HG03571 (cell line): ENCODE results near the gene JADE2.
"Not testable (repeated sequence)": the region's sequence is repeated elsewhere in the genome, so short reads cannot be mapped to it uniquely, and the experiment has no call there.

Source experiments
- ATAC-seq: cut with Tn5 transposase; IDR thresholded peaks from one replicate; pipeline ENCODE4 v1.9.1; 2021; ENCODE audit not compliant: unreplicated experiment

Gene JADE2

DNA sequence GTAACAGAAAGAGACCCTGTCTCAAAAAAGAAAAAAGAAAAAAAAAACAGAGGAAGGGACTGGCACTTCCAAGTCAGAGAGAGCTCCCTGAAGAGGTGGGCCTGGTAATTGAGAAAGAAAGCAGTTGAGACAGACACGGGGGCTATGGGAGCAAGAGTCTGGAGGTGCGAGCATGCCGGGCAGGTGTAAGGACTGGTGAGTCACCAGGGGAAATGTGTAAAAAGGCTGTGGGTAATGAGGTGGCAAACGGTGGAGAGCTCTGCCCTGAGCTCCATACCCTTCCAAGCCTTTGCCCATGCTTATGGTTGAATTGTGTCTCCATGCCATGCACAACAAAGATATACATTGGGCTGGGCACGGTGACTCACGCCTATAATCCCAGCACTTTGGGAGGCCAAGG, 18.0 kb upstream of the JADE2 start:
- no peak for ATAC-seq

DNA sequence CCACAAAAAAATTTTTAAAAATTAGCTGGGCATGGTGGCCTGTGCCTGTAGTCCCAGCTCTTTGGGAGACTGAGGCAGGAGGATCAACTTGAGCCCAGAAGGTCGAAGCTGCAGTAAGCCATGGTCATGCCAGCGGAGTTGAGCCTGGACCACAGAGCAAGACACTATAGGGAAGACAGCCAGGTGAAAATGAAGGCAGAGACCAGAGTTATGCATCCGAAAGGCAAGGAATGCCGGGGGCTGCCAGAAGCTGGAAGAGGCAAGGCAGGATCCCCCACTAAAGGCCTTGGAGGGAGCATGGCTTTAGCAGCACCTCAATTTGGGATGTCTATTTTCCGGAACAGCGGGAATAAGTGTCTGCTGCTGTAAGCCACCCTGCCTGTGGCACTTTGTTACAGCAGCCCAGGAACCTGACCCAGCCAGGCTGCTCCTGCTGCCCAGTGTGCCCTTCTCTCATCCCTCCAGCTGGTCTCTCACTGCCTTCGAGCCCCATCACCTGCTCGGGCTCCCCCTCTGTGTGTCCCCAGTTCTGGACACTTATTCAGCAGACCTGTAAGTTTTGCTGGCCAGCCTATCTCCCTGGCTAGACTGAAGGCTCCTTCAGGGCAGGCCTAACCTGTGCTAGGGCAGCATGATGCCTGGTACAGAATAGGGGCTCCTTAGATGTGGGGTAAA, 16.8 kb upstream of the JADE2 start:
- ATAC-seq = no peak

DNA sequence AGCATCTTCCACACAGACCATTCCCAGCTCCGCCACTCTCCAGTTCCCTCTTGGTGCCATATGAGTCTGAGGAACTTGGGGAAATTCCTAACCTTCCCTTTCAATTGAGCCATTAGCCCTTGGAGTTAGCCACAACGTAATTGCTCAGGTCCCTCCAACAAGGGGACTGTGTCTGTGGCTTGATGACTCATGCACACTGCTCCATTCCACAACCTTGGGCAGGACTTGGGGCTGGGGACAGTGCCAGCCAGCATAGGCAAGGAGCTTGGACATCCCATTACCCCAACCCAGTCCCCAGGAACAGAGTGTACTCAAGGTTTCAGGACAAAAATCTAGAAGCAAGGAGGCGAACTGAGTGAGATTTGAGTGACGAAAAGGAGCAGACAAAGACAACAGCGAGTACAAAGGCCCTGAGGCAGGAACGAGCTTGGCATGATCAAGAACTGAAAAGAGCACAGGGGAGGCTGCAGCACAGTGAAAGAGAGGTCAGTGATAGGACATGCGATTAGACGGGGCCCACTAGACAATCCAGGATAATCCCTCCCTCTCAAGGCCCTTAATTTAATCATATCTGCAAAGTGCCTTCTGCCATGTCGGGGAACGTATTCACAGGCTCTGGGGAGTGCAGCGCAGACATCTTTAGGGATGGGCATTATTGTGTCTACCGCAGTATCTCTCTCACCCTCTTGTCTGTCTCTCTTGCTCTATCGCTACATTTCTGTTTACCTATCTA, 16.0 kb upstream of the JADE2 start:
- ATAC-seq = no peak

DNA sequence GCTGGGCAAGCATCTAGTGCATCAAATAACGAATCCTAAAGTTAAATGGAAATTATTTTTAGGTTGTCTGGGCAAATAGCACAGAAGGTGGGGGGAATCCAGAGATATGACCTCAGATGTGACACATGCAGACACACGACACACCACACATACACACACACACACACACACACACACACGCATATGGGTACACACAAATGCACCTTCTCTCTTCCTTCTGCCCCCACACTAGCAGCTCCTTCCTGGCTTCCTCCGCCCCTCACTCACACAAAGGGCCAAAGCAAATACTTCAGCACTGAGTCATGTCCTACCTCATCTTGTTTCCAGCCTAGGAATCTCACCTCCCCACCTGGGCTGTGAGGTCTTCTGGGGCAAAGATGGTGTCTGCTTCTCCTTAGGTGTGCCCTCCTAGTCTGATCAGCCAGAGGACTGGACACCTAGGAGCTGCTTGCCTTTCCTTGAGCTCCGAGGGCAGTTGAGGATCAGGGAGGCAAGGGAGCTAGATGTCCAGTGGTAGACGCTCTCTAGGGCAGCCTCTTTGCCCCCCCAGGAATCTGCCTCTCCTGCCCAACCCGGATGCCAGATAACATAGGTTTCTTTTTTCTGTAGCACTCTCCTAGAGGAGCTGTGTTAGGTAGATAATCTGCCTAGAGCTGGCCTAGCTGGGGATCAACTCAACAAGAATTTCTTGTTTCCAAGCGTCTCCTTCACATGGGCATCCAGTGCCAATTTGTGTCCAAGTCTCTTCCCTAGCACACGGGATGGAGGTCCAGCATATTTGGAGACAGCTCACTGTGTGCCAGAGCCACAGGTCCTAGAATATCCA, 14.3 kb upstream of the JADE2 start:
- ATAC-seq = no peak

DNA sequence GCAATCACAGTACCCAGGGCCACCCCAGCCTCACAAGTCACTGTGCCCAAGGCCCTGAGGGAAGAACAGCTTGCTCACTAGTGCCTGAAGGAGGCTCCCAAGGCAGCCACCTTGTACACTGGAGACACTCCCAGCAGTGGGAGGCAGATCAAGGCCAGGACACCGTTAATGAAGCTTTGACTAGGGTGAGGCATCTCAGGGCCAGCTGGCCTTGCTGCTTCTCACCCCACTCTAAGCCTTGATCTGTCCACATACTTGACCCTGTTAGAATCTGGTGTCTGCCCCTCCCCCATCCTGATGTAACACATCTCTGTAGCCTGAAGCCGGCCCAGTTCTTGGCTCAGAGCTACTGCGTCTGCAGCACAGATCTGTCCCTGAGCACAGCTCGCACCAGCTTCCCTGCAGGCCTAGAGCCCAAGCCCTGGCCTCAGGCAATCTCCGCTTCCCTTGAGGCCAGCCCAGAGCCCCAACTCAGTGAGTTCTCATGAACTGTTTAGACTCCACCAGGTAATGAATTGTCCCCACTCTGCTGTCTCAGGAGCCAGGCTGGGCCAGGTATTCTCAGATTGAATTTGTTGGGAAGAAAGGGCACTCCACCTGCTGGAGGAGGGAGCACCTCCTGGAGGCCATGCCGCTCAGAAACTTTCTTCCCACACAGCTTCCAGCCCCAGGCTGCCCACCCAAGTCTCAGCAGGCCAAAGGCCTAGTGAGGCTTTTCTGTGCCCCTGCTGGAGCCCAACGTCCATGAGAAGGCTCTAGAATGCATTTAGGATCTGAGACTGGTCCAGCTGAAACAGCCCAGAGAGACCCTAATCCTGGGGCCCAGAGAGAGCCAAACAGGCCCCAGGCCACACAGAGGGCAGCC, 13.4 kb upstream of the JADE2 start:
- ATAC-seq = no peak

DNA sequence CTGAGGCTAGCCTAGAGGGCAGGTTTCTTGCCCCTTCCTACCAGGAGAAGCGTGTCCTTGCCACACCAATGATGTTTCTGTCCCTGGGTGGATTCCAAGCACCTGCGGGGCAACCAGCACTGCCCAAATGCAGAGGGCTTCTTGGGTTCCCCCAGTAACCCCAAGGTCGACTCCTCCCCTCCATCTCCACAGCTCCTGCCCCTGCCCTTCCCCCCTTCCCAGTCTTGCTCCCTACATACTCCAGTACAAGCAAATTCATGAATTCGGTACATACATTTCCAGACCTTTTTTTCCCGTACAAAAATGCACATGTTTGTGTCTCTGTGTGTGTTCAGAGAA, 12.8 kb upstream of the JADE2 start:
- ATAC-seq = no peak

DNA sequence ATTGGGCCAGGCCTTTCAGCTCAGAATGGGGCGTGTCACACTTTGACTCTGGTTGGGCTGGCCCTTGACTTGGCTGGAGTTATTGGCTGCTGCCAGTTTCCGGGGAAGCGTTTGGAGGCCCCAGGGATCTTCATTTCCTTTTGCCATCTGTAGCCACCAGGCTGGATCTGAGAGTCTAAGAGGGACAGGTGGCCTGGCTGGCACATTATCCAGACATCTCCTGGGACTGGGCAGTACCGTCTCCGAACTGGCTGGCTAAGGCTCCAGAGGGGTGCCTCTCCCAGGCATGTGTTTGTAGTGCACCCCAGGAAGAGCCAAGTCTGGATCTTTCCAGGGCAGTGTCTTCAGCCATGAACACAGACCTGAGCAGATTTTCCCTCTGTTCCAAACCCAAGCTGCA, 9.7 kb upstream of the JADE2 start:
- no peak for ATAC-seq

DNA sequence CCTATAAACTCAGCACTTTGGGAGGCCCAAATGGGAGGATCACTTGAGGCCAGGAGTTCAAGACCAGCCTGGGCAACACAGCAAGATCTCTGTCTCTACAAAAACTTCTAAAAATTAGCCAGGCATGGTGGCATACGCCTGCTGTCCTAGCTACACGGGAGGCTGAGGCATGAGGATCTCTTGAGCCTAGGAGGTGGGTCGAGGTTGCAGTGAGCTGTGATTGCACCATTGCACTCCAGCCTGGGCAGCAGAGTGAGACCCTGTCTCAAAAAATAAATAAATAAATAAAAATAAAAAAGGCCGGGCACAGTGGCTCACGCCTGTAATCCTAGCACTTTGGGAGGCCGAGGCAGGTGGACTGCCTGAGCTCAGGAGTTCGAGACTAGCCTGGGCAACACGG, 8.5 kb upstream of the JADE2 start:
- not testable (repeated sequence) for ATAC-seq

DNA sequence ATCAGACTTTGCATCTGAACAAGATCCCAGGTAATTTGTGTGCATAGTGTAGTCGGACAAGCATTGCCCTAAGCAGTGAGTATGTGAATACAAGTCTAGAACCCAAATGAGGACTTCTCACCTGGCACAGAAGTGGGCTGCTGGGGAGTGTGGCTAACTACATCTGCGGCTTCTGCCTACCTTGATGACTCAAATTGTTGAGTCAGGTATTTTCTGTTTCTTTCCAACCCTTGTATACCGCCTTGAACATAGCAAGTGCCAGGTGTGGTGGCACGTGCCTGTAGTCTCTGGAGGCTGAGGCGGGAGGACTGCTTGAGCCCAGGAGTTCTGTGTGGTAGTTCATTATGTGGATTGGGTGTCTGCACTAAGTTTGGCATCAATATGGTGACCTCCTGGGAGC, 7.9 kb upstream of the JADE2 start:
- ATAC-seq = no peak

DNA sequence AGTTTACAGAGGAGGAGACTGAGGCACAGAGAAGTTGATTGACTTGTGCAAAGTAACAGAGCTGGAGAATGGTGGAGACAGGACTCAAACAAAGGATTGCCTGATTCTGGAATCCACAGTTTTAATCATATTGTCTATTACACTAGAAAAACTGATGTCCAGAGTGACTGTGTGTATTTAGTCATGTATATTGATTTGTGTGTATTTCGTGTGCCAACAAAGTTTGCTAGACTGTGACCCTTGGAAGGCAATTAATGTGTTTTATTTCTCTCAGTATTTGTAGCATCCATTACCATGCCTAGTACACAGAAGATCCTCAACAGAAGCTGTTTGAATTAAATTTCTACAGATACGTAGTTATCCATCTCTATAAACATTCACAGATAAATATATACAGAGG, 5.5 kb upstream of the JADE2 start:
- ATAC-seq = no peak

DNA sequence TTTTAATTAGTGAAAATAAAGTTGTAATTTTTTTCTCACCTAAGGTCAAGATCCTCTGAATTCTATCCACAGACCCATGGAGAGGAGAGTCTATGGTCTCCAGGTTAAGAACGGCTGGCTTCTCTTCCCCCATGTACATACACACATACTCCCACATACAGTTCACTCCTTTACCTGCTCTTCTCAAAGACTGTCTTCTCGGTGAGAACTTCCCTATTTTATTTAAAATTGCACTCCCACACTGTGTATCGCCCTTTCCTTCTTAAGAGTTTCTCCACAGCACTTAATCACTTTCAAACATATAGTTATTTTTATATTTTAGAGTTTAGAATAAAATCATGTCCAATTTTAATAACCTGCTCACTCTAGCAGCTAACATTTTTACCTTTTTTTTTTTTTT, 3.6 kb upstream of the JADE2 start:
- ATAC-seq = no peak

DNA sequence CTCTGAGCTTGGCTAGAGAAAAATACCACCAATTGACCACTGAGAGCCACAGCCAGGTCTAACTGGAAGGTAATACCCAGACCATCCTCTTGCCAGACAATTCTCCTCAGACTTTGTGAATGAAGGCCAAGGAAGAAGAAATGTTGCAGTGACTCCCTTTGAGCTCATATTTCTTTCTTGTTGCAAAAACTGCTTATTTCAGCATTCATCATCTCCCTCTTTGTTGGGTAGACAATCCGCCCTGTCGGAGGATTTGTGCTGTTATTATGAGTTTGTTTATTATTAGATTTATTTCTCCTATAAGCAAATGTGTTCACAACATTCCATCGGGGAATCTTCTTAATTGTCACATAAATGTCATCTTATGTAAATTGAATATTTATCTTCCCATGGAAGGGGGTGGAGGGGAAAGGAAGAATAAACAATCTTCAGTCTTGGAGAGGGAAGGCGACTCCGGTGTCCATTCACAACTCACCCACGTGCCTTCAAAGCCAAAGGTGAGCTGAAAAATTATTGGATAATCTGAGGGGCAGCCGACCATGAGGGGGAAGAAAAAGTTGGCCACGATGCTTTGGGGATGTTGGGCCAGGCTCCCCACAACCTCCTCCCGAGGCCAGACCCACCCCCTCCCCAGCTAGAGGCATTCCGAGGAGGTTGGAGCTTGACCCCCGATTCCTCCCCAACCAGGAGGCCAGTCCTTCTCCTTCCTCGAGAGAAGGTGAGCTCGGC, 1.8 kb upstream of the JADE2 start:
- ATAC-seq = no peak

DNA sequence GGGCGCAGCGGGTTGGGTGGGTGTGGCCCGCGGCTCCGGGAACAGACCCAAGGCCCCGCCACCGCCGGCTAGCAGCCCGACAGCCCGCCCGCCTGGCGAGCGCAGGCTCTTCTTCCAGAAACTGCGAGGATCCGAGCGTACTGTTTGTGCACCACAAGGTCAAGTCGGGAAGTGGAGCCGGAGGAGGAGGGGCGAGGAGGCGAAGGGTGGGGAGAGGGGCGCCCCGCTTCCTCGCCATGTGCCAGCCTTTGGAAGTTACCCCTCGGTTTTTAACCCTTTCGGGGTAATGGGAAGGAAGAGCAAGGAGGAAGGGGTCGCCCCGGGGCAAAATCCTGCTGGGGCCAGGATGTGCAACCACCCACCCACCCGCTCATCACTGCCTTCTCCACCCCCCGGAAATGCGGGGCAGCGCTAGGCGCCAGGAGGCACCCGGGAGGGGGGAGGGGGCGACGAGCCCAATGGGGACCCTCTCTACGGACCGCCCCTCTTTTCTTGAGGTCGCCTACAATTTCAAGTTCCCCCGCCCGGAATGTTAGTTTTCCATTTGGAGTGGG, 1.1 kb upstream of the JADE2 start:
- no peak for ATAC-seq

DNA sequence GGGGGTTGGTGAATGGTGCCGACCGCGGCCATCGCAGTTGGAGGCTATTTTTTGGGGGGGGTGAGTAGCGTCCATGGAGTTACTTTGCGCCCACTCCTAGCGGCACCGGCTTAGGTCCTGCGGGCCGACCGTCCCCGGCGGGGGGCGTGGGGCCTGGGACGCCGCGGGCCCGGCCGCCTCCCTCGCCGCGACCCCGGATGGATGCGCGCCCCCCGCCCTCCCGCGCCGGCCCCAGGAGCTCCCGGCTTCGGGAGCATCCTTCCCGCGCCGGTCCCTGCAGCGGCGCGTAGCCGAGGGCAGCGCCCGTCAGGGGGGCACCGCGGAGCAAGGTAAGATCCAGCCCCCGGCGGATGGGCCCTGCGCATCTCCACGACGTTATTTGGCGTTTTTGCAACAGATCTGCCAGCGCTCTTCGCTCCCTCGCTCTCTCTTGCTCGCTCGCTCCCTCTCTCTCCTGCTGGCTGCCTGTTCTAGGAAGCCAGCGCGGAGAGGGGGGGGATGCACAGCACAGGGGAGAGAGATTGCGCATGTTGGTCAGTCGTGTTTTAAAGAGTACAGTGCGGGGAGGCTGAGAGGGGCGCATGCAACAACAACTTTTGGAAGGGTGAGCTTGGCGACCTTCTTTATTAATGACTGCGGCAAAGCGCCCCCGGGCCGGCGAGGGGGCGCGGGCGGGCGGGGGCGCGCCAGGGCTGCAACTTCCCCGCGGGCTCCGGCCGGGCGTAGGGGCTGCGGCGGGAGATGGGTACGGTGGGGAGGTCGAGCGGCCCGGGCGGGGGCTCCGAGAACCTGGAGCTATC, 413 bp downstream of the JADE2 start:
- ATAC-seq = no peak

DNA sequence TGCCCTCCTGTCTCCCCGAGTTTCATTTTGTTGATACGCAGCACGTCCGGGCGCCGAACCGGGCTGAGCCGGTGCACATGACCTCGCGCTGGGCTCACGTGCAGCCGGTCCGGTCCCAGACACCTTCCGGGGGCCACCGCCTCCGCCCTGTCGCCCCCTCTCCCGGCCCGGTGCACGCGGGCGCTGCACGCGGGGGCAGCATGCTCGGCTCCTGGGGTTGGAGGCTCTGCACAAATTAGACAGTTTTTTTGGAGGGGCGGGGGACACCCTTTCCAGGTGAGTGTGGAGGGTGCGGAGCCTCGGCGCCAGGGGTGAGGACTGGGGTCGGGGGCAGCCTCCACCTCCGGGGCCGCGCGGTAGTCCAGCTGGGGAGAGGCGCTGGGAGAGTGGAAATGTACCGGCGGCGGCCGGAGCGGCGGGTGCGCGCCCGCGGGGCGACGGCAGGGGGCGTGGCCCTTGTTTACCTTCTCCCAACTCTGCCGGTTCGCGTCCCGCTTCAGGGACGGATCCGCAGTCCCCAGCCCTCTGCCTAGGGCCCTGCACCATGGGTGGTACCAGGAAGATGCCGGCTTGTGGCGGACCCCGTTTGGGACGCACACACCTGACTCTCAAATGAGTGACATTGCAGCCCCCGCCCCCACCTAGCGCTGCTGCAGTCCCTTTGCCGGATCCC, 1.1 kb downstream of the JADE2 start:
- peak; percentile 16 for ATAC-seq

DNA sequence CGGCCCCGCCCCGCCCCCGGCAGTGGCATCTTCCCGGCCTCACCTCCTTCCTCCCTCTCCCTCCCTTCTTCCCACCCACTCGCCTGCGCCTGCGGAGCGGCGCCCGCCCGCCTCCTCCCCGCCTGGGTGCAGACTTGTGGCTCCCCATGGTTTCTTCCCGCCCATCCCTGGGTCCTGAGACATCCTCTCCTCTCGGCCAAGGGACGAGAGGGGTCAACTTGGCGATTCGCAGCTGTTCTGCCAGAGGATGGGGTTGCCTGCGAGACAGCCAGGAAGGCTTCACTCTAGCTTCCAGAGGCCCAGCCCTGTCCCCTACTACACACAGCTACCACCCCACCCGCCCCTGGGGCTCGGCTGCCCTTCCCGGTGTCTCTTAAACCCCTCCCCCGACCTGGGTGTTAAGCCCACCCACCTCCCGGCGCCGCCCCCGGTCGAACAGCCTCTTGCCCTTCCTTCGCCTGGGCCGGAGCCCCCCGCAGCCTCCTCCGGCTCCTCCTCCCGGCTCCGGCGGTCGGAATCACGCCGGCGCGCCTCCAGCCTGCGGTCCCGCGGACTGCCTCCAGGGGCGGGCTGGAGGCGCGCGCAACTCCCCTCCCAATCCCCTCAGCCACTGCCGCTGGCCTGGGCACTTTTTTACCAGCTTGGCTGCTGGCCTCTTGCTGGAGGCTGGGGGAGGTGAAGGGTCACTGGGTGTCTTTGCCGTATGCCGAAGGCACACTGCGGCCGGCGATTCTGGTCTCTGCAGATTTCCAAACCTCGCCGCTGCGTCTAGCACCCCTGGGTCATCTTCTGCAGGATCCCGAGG, 1.9 kb downstream of the JADE2 start:
- peak; percentile 53 for ATAC-seq

DNA sequence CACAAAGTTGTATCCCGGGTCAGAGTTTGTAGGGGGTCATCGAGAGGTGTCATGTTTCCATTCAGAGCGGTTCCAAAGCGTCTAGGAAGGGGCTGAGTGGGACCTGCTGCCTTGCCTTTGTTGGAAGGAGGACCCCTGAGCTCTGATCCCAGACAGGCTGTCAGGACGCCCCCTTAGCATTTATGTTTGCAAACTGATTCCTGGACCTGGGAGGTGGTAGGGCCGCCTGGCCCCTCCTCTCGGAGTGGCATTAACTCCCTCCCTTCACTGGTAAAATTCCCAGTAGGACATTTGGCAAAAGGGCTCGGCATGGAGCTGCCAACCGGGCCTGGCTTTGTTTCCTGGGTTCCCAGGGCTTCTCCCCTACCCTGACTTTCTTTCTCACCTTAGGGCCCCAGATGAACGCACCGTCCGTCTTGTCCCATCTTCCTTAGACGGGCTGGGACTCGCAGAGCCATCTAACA, 2.5 kb downstream of the JADE2 start:
- no peak for ATAC-seq

DNA sequence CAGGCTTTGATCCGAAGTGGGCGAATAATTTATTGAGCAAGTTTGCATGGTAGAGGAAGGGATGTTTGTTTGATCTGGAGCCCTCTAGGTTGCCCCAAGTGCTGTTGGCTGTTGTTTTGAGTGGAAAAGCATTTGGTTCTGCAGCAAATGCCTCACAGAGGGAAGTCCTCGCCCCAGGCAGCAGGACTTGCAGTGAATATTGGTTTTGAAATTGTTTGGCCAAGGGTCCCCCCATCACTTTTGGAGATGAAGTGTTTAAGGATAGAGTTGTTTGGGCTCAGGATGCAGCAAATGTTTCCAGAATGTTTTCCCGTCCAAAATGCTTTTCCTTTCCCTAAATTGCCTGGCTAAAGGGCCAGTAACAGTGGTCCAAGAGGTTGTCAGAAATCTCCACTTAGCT, 3.1 kb downstream of the JADE2 start:
- no peak for ATAC-seq
